Measurements from ENCODE around the gene QKI.

- no peak for TF ChIP-seq CTCF (IDR thresholded peaks at IDR 0.05; ENCODE audit: low read length)
- TF ChIP-seq EZH2phosphoT487 (IDR thresholded peaks at IDR 0.05; ENCODE audit: low read length): no peak
Measured at GRCh38 chr6:163406366-163406765, 8.2 kb upstream of the QKI start.

Measured in MM.1S (cell line).